Measurements from ENCODE around the gene GPR85. TPM values are rescaled to one million over a fixed set of nuclear protein-coding genes. Genes with fewer than 3 reads are reported as not detected.
A peak's percentile ranks its signal among the peaks of the same experiment; 100 is the strongest.

Gene GPR85
- polyA plus RNA-seq, 3 donors = 0.12 TPM; not detected in 2

DNA sequence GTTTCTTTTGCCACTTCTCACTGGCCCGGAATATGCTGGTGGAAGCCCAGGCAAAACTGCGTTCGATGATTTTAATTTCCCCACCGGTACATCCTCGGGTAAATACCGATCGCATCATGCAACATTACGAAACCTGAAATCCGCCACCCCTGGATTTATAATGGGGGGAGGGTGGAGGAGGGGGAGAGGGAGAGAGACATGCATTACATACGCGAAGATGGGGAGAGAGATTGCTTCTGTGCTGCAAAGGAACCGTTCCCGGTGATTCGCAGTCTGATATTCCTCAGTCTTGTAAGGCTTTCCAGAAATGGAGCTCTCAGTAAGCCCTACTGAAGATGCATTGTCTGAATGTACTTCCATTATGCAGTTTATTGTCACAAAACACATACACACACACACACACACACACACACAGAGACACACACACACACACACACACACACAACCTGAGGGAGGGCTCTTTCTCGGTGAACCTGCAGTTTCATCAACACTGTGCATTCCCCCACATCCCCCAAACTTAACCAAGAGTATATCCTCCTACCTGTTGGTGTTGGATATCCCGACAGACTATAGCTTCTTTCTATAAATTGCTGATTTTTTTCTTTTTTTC is 741 bp downstream of the GPR85 start:
- DNase-seq = no peak
- H3K27ac Mint-ChIP-seq = peak overlapping the region in 1 of 7 donors; percentile 63
- no peaks in the 10 kb centered on the region for H3K36me3 Mint-ChIP-seq
- H3K27me3 ChIP-seq (ENCODE audit: control insufficient read depth in 2 of 2, insufficient read depth in 2 of 2, low read length in 2 of 2) = peaks cover 21 to 46% of the 10 kb centered on the region in 2 donors
- no peak overlapping the region for H3K27ac ChIP-seq (ENCODE audit: low read depth in 1 of 2, low read length in 2 of 2)
- intact Hi-C loops (cut with micrococcal nuclease) = no loop called here
- peak overlapping the region in 1 of 2 donors; percentile 77 for H3K4me3 Mint-ChIP-seq
- H3K4me3 ChIP-seq (replicated peaks in 1 of 3; ENCODE audit: low read depth in 2 of 3, low read length in 3 of 3) = peak overlapping the region in 1 of 3 experiments; percentile 15
- H4K20me1 ChIP-seq (ENCODE audit: insufficient read depth, low read length) = no peaks in the 10 kb centered on the region
- TF ChIP-seq, protein P1, sequence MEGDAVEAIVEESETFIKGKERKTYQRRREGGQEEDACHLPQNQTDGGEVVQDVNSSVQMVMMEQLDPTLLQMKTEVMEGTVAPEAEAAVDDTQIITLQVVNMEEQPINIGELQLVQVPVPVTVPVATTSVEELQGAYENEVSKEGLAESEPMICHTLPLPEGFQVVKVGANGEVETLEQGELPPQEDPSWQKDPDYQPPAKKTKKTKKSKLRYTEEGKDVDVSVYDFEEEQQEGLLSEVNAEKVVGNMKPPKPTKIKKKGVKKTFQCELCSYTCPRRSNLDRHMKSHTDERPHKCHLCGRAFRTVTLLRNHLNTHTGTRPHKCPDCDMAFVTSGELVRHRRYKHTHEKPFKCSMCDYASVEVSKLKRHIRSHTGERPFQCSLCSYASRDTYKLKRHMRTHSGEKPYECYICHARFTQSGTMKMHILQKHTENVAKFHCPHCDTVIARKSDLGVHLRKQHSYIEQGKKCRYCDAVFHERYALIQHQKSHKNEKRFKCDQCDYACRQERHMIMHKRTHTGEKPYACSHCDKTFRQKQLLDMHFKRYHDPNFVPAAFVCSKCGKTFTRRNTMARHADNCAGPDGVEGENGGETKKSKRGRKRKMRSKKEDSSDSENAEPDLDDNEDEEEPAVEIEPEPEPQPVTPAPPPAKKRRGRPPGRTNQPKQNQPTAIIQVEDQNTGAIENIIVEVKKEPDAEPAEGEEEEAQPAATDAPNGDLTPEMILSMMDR (IDR thresholded peaks at IDR 0.05) = no peak
- peaks cover 0 to 8% (median 2%) of the 10 kb centered on the region in 7 donors for H3K9me3 Mint-ChIP-seq
- H2AFZ ChIP-seq (ENCODE audit: insufficient read depth, low read depth, low read length, poor library complexity, severe bottlenecking) = no peak overlapping the region
- H3K9ac ChIP-seq (ENCODE audit: insufficient read depth, low read length, poor library complexity, severe bottlenecking) = no peak overlapping the region
- peaks cover 11% of the 10 kb centered on the region for H3K4me1 Mint-ChIP-seq
- H3K4me2 ChIP-seq (replicated peaks; ENCODE audit: extremely low read depth, low read length, poor library complexity, severe bottlenecking) = peak overlapping the region; percentile 73
- no peaks in the 10 kb centered on the region for H3K36me3 ChIP-seq (replicated peaks in 1 of 2; ENCODE audit: control insufficient read depth in 1 of 2, insufficient read depth in 2 of 2, low read length in 2 of 2)
- H3K9me3 ChIP-seq (replicated peaks in 1 of 2; ENCODE audit: control insufficient read depth in 1 of 2, insufficient read depth in 1 of 2, low read length in 2 of 2) = no peaks in the 10 kb centered on the region
- H3K4me1 ChIP-seq (ENCODE audit: control insufficient read depth in 1 of 2, insufficient read depth in 2 of 2, low read length in 2 of 2) = peaks cover 8 to 10% of the 10 kb centered on the region in 2 donors
- no peaks in the 10 kb centered on the region for H3K79me2 ChIP-seq (ENCODE audit: insufficient read depth, low read length)
- 25% methylated on average over 6 of the region's 16 CpGs for WGBS (ENCODE audit: insufficient coverage)
- H3K27me3 Mint-ChIP-seq (ENCODE audit: low read depth in 3 of 3) = peaks cover 21 to 42% (median 38%) of the 10 kb centered on the region in 3 donors

DNA sequence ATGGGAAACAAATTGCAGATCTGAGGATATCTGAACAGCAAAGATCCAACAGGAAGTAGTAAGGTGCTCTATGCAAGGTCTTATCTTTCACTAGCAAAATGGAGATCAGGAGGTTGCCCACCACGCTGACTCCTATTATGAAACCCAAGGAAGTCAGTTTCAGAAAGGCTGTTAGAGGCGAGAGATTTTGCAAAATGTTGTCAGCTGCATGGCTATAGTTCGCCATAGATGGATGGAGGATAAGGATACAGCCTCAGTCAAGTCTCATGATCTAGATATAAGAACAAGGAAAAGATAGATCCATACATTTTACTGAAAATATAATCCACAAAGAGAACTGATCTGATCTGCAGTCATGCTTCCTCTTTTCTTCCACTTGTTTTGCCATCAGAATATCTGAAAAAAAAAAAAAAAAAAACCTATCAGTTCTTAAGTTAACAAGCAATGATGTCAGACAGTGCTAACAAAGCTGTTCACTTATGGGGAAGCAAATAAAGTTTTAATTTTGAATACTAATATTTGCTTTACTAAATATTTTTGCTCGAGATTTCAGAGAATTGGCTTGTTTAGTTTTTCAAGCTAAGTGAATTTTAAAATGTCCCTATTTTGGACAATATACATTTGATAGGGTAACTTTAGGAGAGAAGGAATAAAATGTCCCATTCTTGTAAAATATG is 2.0 kb downstream of the GPR85 start:
- peaks cover 8 to 10% of the 10 kb centered on the region in 2 donors for H3K4me1 ChIP-seq (ENCODE audit: control insufficient read depth in 1 of 2, insufficient read depth in 2 of 2, low read length in 2 of 2)
- H3K79me2 ChIP-seq (ENCODE audit: insufficient read depth, low read length) = no peaks in the 10 kb centered on the region
- WGBS (ENCODE audit: insufficient coverage) = no CpG with 5 or more reads among the region's 4 CpGs
- Mint-ChIP-seq H3K9me3 (peaks cover 0 to 7% (median 0%) of the 10 kb centered on the region in 7 donors), H3K27me3 (ENCODE audit: low read depth in 3 of 3) (peaks cover 23 to 40% (median 38%) of the 10 kb centered on the region in 3 donors), H3K36me3 (no peaks in the 10 kb centered on the region), H3K4me3 (peak overlapping the region in 1 of 2 donors; percentile 77), H3K4me1 (peaks cover 11% of the 10 kb centered on the region), H3K27ac (peak overlapping the region in 1 of 7 donors; percentile 41)
- no peaks in the 10 kb centered on the region for H3K36me3 ChIP-seq (replicated peaks in 1 of 2; ENCODE audit: control insufficient read depth in 1 of 2, insufficient read depth in 2 of 2, low read length in 2 of 2)
- no peak overlapping the region for H3K27ac ChIP-seq (ENCODE audit: low read depth in 1 of 2, low read length in 2 of 2)
- no peaks in the 10 kb centered on the region for H4K20me1 ChIP-seq (ENCODE audit: insufficient read depth, low read length)
- intact Hi-C loops (cut with micrococcal nuclease) = no loop called here
- H2AFZ ChIP-seq (ENCODE audit: insufficient read depth, low read depth, low read length, poor library complexity, severe bottlenecking) = no peak overlapping the region
- no peak overlapping the region for H3K4me3 ChIP-seq (replicated peaks in 1 of 3; ENCODE audit: low read depth in 2 of 3, low read length in 3 of 3)
- H3K4me2 ChIP-seq (replicated peaks; ENCODE audit: extremely low read depth, low read length, poor library complexity, severe bottlenecking) = no peak overlapping the region
- peaks cover 21 to 46% of the 10 kb centered on the region in 2 donors for H3K27me3 ChIP-seq (ENCODE audit: control insufficient read depth in 2 of 2, insufficient read depth in 2 of 2, low read length in 2 of 2)
- H3K9me3 ChIP-seq (replicated peaks in 1 of 2; ENCODE audit: control insufficient read depth in 1 of 2, insufficient read depth in 1 of 2, low read length in 2 of 2) = no peaks in the 10 kb centered on the region
- TF ChIP-seq, protein P1 (IDR thresholded peaks at IDR 0.05) = no peak
- no peak overlapping the region for H3K9ac ChIP-seq (ENCODE audit: insufficient read depth, low read length, poor library complexity, severe bottlenecking)
- no peak for DNase-seq

Measured in CD14-positive monocyte (primary cell).